Measurements from ENCODE around the gene NFE2. TPM values are rescaled to one million over a fixed set of nuclear protein-coding genes. Genes with fewer than 3 reads are reported as not detected.

The NFE2 gene
- total and polyA plus RNA-seq, 8 donors: 0.20 to 2.0 (median 0.68) TPM; not detected in 4

DNA sequence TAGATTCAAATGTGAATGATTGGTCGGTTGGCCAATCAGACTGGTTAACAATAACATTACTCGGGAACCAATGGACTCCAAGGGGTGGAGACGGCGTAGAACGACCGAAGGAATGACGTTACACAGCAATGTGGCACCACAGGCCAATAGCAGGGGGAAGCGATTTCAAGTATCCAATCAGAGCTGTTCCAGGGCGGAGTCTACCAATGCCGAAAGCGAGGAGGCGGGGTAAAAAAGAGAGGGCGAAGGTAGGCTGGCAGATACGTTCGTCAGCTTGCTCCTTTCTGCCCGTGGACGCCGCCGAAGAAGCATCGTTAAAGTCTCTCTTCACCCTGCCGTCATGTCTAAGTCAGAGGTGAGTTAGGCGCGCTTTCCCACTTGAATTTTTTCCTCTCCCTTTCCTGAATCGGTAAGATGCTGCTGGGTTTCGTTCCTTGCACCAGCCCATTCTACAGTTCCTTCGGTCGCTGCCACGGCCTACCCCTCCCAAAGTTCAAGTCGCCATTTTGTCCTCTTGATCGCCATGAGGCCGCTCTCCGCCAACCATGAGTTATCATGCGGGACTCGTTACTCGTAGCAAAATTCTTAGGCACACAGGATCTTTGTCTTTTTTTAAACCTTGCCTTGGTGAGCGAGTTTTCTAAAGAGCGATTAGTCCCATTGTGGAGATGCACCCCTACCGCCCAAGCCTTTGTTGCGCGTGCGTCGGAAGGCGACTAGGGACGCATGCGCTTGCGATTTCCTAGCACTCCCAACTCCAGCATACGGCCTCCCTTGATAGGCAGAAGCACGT lies 20.2 kb downstream of the NFE2 start, which contains the start of gene HNRNPA1:
Gene HNRNPA1, plus strand, starts transcription at position 259 of the 793 bp plus-strand sequence. Its CDS starts 82 bp downstream, at position 341.
- peaks cover 46 to 77% (median 66%) of the 10 kb centered on the region in 4 donors for H3K4me1 ChIP-seq
- WGBS, 5 donors: 0 to 1% (median 0%) methylated on average over 48 of the region's 48 CpGs
- H3K36me3 ChIP-seq: peaks cover 33 to 42% (median 37%) of the 10 kb centered on the region in 4 donors

DNA sequence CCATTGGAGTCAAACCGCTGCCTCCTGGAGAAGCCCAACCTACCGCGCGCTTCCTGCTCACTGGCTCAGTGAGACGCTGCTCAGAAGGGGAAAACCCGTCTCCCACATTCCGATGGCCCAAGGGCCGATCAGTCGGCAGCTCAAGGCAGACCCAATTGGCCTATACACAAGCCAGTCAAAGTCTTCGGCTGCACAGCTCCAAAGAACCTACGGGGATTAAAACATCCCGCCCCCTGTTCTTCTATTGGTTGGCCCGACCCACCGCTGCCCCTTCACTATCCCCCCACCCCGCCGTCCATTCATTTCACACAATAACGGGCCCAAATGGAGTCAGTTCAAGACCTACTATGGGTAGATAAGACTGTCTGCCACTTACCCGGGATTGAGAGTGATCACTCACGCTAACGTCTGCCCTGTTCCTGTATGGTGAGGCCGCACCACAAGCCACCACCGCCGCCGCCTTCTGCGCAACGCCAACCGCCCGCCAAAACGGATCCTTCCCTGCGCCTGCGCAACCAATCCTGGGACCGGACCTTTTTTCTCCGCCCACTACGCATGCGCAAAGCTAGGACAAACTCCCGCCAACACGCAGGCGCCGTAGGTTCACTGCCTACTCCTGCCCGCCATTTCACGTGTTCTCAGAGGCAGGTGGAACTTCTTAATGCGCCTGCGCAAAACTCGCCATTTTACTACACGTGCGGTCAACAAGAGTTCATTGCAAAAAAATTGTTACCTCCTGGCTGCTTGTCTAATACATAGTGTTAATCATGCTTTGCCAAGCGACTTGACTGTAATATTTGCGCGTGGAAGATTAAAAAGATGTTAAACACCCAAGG lies 21.0 kb downstream of the NFE2 start, which contains the start of gene CBX5:
Gene CBX5, minus strand, starts transcription at position 491 of the 836 bp plus-strand sequence. CDS start 22,472 bp downstream, outside the sequence.
- H3K4me1 ChIP-seq: peaks cover 45 to 73% (median 62%) of the 10 kb centered on the region in 4 donors
- intact Hi-C loops (cut with DNase I; ENCODE audit: low total_unique reads): no loop called here
- peak within 1 kb of the TSS; percentile 90 to 96 (median 93) for H3K27ac ChIP-seq
- DNase-seq: peak; percentile 100
- H3K9me3 ChIP-seq: no peaks in the 10 kb centered on the region
- no peak for TF ChIP-seq EP300 (IDR thresholded peaks at IDR 0.05)
- TF ChIP-seq POLR2A (IDR thresholded peaks at IDR 0.05): peak in 2 of 4 donors; percentile 27 to 93
- TF ChIP-seq, protein P1, sequence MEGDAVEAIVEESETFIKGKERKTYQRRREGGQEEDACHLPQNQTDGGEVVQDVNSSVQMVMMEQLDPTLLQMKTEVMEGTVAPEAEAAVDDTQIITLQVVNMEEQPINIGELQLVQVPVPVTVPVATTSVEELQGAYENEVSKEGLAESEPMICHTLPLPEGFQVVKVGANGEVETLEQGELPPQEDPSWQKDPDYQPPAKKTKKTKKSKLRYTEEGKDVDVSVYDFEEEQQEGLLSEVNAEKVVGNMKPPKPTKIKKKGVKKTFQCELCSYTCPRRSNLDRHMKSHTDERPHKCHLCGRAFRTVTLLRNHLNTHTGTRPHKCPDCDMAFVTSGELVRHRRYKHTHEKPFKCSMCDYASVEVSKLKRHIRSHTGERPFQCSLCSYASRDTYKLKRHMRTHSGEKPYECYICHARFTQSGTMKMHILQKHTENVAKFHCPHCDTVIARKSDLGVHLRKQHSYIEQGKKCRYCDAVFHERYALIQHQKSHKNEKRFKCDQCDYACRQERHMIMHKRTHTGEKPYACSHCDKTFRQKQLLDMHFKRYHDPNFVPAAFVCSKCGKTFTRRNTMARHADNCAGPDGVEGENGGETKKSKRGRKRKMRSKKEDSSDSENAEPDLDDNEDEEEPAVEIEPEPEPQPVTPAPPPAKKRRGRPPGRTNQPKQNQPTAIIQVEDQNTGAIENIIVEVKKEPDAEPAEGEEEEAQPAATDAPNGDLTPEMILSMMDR (IDR thresholded peaks at IDR 0.05): peak in 1 of 7 experiments; percentile 7
- peak; percentile 91 to 97 (median 96) for TF ChIP-seq POLR2AphosphoS5 (IDR thresholded peaks at IDR 0.05)
- WGBS, 5 donors: 0 to 1% (median 0%) methylated on average over 37 to 49 of the region's 49 CpGs
- H3K36me3 ChIP-seq: peaks cover 27 to 34% (median 30%) of the 10 kb centered on the region in 4 donors
- peak within 1 kb of the TSS; percentile 64 to 93 (median 72) for H3K4me3 ChIP-seq
- no peaks in the 10 kb centered on the region for H3K27me3 ChIP-seq

More for the DNA sequence above, 20.2 kb downstream of the NFE2 start, which contains the start of gene HNRNPA1:
- peak; percentile 96 to 100 for DNase-seq
- Histone ChIP-seq H3K4me3 (peak within 1 kb of the TSS; percentile 64 to 93 (median 72)), H3K27ac (peak within 1 kb of the TSS; percentile 90 to 96 (median 93)), H3K9me3 (no peaks in the 10 kb centered on the region), H3K27me3 (no peaks in the 10 kb centered on the region)
- intact Hi-C loops (cut with DNase I; ENCODE audit: low total_unique reads): no loop called here
- TF ChIP-seq EP300 (IDR thresholded peaks at IDR 0.05) (peak; percentile 16), POLR2A (IDR thresholded peaks at IDR 0.05) (peak in 2 of 4 donors; percentile 97 to 98), POLR2AphosphoS5 (IDR thresholded peaks at IDR 0.05) (peak; percentile 97 to 99 (median 99))
- TF ChIP-seq, protein P1 (IDR thresholded peaks at IDR 0.05): no peak

DNA sequence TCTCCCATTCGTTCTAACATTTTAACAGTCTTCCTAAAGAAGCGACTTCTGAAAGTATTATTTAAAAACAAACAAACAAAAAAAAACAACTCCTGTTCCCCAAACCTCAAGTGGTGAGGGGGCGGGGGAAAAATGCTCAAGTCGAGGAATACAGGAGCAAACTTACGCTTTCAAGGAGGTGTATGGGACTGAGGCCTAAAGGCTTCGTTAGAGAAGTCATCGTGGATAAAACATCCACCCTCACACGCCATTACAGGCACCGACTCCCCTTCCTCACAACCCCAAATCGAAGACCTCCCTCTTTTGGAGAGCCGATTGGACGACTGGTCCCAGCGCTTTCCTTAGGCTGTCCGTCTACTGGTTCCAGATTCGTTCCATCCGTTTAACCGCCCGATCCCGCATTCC lies 21.6 kb downstream of the NFE2 start:
- DNase-seq: no peak
- 0 to 1% (median 1%) methylated on average over 14 to 19 of the region's 19 CpGs for WGBS, 5 donors
- H3K4me3 ChIP-seq: peak overlapping the region; percentile 64 to 93 (median 72)
- intact Hi-C loops (cut with DNase I; ENCODE audit: low total_unique reads): no loop called here
- peak overlapping the region; percentile 90 to 96 (median 93) for H3K27ac ChIP-seq
- H3K4me1 ChIP-seq: peaks cover 43 to 69% (median 57%) of the 10 kb centered on the region in 4 donors
- H3K36me3 ChIP-seq: peaks cover 25 to 28% (median 27%) of the 10 kb centered on the region in 4 donors
- no peaks in the 10 kb centered on the region for H3K9me3 ChIP-seq
- no peaks in the 10 kb centered on the region for H3K27me3 ChIP-seq
- TF ChIP-seq, protein P1 (IDR thresholded peaks at IDR 0.05): no peak
- TF ChIP-seq POLR2A (IDR thresholded peaks at IDR 0.05): peak in 1 of 4 donors; percentile 54

DNA sequence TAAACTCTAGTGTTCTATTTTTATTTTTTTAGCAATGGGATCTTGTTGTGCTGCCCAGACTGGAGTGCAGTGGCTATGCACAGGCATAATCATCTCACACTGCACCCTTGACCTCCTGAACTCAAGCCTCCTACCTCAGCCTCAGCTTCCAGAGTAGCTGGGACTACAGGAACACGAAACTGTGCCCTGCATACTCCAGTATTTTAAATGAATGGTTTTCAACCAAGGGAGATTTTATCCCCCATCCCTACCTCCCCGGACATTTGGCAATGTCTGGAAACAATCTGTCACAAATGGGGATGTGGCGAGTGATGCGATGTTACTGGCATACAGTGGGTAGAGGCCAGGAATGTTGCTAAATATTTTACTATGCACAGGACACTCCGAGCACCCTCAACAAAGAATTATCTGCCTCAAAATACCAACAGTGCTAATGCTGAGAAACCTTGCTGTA lies 23.0 kb downstream of the NFE2 start:
- peak overlapping the region in 4 of 5 donors; percentile 91 to 96 (median 94) for H3K27ac ChIP-seq
- peak overlapping the region in 1 of 4 donors; percentile 93 for H3K4me3 ChIP-seq
- H3K27me3 ChIP-seq: no peaks in the 10 kb centered on the region
- DNase-seq: no peak
- peaks cover 30 to 64% (median 47%) of the 10 kb centered on the region in 4 donors for H3K4me1 ChIP-seq
- TF ChIP-seq, protein P1 (IDR thresholded peaks at IDR 0.05): no peak
- TF ChIP-seq EP300 (IDR thresholded peaks at IDR 0.05) (no peak), POLR2AphosphoS5 (IDR thresholded peaks at IDR 0.05) (no peak), POLR2A (IDR thresholded peaks at IDR 0.05) (no peak)
- H3K36me3 ChIP-seq: peaks cover 12 to 27% (median 21%) of the 10 kb centered on the region in 4 donors
- intact Hi-C loops (cut with DNase I; ENCODE audit: low total_unique reads): no loop called here
- no peaks in the 10 kb centered on the region for H3K9me3 ChIP-seq
- 41 to 54% (median 53%) methylated on average over 5 of the region's 5 CpGs for WGBS, 5 donors
